T-helper 22 cell (primary cell): ENCODE data around the gene SCT.

ENCODE experiments used
- DNase-seq: peaks from one replicate; pipeline ENCODE4 v3.0.0-alpha.2; 2020; ENCODE audit warnings: low read depth

The SCT gene

DNA sequence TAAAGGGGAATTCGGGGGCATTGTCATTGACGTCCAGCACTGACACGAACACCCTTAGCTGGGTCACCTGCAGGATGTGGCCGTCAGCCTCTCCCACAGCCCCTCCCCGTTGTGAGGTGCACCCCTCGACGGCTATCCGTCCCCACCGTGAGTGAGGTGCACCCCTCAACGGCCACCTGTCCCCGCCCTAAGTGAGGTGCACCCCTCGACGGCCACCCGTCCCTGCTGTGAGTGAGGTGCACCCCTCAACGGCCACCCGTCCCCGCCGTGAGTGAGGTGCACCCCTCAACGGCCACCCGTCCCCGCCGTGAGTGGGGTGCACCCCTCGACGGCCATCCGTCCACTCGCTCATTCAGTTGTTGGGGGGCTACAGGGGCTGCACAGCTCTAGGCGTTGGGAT is 5.1 kb downstream of the SCT start:
- DNase-seq, result no peak

DNA sequence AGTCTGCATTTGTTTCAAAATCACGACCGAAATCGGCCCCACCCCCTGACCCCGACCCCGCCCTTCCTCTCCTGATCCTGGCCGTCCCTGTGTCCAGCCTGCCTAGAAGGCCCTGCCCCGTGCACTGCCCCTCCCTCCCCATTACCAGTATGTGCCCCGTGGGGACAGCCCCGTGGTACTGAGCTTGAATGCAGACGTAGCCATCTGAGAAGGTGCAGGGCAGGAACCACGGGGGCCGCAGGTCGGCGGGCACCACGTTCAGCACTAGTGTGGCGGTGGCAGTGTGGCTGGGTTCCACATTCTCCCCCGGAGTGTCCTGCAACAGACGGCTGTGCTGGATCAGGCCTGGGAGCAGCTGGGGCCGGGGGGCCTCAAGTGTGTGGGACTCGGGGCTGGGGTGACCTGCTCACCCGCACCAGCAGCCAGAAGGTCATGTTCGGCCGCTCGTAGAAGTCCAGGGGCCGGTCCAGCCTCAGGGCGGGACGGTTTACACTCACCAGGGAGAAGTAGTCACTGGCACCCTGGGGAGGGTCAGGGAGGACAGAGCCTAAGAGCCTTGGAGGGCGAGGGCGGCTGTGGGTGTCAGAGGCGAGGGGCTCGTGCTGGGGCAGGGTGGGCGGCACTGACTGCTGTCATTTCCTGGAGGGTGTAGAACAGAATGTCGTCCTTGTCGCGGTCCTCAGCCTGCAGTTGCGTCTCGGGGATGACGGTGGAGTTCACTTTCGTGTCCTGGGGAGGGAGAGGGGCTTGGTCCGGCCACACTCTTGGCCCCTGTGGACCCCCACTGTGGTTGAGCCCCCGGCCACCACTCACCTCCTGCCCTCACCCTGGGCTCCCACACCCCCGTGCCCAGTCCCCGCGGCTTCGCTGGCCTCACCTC is 5.8 kb downstream of the SCT start:
- no peak for DNase-seq

DNA sequence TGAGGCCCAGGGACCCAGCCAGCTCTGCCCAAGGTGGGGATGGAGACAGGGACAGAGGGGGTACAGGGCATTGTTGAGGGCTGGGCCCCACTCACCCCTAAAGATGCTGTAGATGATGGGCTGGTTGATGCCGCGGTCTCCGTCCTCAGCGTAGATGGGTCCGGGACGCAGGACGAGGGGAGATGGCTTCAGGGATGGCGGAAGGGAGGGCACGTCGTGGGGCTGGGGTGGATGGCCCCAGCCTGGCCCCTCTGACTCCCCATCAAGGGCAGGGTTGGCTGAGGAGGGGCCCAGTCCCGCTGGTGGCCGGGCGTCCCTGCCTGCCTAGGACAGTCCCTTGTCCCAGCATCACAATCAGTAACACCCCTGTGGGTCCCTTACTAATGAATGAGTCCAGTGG is 6.8 kb downstream of the SCT start:
- no peak for DNase-seq

DNA sequence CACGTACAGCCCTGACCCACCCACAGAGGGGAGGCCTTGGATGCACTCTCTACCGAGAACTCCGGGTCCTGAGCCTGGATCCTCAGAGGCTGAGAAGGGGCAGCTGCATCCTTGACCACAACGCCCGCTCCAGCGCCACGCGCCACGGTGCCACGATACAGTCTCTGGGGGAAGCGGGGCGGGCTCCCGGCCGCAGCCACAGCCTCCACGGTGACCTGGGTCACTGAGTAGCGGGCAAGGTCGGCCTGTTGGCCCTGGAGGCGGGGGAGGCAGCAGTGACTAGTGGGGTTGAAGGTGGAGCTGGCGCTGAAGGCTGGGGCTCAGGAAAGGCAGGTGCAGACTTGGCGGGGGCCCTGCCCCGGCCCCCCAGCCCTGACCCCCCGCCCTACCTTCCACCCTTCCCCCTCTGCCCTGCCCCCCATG is 7.3 kb downstream of the SCT start:
- no peak for DNase-seq

DNA sequence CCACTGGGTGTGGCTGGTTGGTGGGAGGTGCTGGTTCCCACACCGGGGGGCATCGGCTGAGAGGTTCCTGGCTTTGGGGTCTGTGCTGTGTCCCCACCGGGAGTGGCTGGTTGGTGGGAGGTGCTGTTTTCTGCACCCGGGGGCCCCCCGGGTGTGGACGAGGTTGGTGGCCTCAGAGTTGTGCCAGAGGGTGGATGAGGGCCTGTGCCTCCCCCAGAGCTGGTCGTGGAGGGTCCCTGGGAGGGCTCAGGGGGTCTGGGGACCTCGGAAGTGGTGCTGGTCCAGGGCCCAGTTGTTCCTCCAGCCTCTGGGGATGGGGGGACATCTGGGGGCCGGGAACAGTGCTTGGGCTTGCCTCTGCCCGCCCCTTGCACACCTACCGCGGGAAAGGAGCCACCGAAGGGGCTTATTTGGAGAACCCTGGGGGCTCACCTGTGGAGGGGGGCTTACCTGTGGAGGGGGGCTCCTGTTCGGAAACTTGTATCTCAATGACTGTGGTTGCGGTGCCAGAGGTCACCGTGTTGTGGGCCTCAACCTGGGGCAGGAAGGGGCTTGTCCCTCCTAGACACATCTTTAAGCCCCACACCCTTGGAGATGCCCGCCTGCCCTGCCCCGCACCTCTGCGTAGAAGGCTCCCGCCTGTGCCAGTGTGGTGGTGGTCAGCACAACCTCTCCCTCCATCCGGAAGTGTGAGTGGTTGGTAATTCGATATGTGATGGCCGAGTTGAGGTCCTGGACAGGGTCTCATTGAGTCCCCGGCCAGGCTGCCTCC is 7.9 kb downstream of the SCT start:
- DNase-seq, result no peak

DNA sequence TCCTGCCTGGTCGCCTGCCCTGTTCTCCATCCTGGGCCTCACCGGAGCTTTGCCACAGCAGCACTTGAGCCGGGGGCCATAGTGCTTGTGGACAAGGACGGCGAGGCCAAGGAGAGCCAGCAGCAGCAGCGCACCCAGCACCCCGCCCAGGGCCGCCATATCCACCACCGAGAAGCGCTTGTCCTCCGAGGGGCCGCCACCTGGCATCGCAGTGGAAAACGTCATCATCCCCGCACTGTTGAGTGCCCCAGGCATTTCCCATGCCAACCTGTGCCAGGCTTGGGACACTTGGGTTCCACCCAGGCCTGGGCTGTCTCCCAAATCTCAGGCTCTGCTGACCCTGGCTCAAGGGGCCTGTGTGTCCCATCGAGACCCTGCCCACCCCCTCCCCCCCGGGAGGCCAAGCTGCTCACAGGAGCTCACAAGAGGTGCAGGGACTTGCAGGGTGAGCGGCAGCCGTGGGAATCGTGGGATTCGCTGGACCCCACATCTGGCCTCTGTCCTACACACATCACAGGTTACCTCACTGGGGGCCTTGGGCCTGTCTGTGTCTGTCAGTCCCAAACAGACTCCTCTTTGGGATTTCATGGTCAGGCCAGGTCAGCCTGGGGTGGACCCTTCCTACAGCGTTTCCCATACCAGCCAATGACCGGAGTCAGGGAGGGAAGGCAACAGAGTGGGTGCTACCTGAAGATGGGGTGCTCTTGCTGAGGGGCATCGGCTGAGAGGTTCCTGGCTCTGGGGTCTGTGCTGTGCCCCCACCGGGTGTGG is 8.9 kb downstream of the SCT start:
- DNase-seq, result no peak

DNA sequence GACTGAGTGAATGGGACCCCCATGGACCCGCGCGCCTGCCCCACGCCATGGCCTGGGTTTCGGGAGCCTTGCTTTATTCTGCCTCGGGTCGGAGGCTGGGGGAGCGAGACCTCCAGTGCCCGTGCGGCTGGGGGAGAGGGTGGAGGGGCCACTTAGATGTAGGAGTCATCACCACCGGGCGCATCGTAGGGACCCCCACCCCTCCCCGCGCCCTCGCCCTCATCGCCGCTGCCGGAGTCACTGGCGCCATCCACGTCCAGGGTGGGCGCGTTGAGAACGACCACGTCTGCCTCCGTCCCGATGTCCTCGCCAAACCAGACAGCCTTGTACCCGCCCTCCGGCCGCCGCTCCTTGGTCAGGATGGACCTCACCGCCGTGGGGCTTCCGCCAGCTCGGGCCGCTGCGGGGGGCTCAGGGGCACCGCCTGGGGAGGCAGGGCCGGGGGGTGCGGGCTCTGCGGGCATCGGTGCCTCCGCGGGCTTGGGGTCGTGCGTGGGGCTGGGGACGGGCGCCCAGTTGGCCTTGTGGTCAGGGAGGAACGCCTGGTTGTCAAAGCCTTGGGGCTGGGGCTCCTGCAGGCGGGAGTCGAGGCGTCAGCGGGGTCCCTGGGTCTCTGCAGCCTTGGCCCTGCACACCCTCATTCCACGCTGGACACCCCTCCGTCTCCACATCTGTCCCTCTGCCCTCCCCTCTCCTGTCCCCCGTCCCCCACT is 9.6 kb downstream of the SCT start:
- DNase-seq, result no peak

DNA sequence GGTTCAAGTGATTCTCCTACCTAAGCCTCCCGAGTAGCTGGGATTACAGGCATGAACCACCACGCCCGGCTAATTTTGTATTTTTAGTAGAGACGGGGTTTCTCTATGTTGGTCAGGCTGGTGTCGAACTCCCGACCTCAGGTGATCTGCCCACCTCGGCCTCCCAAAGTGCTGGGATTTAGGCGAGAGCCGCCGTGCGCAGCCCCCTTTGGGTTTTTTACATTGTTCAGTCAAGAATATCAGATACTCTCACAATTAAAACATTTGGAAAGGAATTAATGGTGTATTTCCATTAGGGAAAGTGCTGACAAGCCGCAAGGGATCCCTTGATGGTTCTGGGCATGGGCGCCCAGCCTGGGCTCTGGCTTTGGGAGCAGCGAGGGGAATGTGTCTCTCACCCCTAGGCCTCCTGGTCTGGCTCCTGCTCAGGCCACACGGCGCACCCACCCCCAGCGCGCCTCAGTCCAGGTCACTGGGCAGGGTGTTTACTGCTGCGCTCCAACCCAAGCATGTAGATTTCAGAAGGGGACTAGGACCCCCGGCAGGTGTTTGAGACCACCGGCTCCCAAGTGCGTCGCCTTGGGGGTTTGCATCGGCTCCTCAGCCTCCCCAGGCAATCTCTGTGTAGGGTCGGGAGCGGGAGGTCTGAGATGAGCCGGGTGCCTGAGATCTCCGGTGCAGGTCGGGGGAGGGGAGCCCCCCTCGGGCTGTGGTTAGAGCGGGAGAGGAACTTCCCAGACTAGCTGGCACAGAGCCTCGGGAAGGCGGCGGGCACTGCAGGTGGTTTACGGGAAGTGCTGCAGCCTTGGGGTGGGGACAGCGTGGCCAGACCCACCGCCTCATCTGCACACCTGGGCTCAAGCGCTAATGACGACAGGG is 10.4 kb downstream of the SCT start:
- no peak for DNase-seq

DNA sequence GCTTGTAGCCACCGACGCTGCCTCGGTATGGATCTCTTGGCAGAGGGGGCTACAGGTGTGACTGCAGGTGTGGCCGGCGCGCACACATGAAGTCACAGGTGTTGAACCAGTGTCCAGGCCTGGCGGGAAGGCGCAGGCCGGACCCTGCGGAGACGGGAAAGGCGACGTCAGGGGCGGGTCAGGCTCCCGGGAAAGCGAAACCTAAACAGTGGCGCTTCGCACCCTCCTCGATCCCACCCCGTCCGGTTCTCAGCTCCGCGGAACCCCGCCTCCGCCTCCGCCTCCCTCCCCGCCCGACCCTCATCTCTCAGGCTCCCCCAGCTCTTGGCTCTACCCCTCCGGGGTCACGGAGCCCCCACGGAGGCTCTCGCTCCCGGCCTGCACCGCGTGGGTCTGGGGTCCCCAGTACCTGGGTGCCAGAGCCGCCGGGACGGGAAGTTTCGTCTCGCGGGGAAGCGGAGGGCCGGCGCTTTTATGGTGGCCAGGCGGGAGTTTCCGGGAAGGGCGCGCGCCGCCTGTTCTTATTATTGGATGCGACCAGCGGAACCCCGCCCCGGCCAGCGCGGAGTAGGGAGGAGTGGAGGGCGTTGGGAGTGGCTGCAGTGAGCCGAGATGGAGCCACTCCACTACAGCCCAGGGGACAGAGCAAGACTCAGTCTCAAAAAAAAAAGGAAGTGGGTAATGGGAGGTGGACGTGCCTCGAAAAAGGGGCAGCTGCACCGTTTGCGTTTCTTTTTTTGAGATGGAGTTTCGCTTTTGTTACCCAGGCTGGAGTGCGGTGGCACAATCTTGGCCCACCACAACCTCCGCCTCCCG is 11.3 kb downstream of the SCT start, which contains the start of gene IRF7:
TSS of gene IRF7 (minus strand) at position 447 of the 816 bp plus-strand sequence. CDS start 586 bp downstream, outside the sequence.
- peak; percentile 85 for DNase-seq

DNA sequence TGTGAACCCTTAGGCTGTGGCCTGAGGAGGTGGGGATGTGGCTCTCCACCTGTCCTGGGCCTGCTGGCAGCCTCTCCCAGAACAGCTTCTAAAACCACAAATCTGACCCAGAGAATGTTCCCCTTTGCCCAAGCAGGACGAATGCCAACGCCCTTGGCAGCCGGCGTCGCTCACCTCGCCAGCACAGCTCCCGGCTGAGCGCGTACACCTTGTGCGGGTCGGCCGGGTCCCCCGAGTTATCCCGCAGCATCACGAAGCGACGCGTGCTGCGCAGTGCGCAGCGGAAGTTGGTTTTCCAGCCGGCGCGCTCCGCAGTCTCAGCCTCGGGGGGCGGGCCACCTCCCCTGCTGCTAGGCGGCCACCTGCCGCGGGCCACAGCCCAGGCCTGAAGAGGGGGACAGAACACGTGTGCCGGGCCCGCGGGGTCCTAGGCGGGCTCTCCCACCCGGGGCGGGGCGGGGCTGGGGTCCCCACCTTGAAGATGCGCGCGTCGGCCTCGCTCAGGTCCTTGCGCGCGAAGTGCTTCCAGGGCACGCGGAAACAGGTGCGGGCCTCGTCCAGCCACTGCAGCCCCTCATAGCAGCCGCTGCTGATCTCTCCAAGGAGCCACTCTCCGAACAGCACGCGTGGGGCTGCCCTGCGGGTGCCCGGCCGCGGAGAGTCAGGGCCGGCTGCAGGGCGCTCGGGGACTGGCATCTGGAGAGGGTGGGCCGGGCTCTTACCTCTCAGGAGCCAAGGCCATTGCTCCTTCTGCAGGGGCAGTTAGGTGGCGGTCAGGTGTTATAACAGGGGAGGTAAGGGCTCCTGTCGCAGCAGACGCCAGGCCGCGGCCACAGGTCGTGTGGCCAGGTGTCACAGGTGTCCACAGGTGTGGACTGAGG is 12.1 kb downstream of the SCT start:
- no peak for DNase-seq

DNA sequence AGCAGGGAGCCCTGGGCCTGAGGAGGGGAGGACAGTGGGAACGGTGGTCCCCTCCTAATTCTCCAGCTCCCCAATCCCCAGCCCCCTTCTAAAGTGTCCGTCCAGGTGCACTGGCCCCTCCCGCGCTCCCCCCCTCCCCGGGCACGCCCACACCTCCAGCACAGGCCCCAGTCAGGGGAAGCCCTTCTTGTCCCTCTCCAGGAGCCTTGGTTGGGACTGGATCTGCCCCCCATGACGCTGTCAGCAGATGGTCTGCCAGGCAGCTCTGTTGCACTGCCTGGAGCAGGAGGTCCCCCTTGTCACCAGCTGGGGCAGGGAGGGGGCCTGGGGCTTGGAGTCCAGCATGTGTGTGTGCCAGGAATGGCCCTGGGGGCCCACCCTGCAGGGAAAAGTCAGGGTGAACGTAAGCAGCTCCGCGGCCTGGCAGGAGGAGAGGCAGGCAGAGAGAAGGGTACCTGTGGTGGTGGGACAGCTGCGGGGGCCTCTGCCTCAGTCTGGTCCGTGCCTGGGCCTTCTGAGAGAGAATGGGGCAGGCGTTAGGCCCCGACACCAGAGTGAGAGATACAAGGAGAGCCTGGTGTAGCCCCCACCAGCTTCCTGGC is 12.9 kb downstream of the SCT start:
- no peak for DNase-seq

DNA sequence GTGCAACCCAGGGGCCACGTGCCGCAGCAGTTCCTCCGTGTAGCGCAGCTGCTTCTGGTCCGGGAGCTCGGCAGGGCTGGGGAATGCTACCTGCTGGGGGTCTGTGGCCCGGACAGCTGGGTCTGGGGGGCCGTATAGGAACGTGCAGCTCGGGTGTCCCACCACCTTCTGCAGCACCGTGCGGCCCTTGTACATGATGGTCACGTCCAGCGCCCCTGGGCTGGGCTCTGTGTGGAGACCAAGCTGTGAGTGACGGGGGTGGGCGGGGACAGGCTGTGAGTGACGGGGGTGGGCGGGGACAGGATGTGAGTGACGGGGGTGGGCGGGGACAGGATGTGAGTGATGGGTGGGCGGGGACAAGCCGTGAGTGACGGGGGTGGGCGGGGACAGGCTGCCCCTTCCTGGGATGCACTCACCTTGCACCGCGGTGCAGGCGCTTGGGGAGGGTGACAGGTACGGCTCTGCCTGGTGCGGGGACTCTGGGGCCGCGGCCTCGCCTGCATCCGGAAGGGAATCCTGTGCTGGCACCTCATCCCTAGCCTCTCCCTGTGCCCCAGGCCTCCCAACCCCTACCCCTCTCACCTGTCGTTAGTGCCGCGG is 13.5 kb downstream of the SCT start:
- DNase-seq, result peak; percentile 84

DNA sequence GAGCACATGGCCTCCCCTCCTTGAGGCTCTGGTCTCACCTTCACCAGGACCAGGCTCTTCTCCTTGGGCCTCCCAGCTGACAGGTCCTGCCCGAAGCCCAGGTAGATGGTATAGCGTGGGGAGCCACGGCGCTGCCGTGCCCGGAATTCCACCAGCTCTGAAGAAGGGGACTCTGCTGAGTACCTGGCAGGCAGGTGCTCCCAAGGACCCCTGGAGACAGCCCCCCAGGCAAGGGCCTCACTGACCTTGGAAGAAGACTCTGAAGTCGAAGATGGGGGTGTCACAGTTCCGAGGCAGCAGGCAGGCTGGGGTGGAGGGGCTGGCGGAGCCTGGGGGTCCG is 14.1 kb downstream of the SCT start:
- no peak for DNase-seq

DNA sequence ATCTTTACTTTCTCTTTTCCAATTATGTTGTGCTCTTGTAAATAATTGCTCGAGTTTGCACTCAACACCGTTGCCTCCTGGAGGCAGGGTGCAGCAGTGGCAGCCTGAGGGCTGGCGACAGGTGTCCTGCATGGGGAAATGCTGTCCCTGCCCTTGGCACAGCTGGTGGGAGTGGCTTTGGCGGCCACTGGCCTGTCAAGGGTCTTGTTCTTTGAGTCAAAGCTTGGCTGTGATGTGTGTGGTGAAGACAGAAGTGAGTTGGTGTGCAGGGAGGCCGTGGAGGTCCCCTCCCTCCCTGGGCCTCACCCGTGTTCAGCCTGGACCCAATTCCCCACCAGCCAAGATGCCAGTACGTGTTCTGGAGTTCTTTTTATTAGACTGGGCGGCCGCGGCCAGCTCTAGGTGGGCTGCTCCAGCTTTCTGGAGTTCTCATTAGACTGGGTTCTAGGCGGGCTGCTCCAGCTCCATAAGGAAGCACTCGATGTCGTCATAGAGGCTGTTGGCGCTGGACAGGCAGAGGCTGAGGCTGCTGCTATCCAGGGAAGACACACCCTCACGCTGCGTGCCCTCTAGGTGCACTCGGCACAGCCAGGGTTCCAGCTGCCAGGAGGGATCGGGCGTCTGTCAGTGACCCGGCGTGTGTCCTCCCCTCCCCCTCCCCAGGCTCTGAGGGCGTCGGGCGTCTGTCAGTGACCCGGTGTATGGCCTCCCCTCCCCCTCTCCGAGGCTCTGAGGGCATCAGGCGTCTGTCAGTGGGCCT is 14.6 kb downstream of the SCT start:
- DNase-seq, result no peak

DNA sequence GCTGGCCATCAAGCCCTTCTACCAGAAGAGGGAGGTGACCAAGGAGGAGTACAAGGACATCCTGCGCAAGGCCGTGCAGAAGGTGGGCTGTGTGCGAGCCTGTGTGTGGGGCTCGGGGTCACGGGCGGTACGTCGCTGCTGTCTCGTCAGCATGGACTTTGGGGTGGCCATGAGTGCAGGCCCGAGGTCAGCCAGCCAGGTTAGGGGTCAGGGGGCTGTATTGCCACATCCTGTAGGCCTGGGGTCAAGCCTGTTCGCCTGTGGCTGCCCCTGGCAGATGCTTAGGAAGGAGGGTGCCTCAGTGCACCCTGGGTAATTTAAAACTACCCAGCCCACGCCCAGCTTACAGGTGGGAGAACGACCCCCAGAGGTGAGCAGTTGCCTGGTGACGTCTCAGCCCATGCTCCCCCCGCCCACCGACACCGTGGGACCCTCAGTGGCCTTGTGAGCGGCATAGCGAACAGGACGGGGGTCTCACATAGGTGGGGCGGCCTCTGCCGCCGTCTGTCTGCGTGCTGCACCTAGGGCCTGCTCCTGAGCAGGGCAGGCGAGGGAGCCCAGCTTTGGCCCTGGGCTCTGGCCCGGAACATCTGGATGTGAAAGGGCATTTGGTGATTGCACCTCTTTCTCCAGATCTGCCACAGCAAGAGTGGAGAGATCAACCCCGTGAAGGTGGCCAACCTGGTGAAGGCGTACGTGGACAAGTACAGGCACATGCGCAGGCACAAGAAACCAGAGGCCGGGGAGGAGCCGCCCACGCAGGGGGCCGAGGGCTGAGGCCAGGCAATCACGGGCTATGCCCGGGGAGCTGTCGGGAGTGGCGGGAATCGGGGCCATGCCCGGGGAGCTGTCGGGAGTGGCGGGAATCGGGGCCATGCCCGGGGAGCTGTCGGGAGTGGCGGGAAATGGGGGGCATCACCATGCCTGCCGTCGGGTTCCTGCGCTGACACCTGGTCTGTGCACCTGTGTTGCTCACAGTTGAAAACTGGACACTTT is 15.7 kb downstream of the SCT start:
- DNase-seq, result no peak

DNA sequence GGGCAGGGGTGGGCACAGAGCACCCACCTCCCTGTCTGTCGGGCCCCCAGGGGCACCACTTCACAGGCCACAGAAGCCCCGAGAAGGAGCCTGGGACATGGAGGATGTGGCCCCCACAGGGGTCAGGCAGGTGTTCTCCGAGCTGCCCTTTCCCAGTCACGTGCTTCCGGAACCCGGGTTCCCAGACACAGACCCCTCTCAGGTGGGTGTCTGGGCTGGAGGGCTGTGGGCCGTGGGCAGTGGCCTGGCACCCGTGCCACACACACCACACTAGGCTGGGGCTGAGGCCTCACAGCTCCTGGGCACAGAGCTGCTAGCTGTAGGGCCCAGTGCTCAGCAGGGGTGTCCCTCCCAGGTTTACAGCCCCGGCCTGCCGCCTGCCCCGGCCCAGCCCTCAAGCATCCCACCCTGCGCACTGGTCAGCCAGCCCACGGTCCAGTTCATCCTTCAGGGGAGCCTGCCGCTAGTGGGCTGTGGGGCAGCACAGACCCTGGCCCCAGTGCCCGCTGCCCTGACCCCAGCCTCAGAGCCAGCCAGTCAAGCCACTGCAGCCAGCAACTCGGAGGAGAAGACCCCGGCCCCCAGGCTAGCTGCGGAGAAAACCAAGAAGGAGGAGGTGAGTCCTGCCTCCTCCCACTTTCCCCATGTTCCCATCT is 16.7 kb downstream of the SCT start:
- DNase-seq, result no peak
